GM12872 (cell line): Measurements from ENCODE around the gene COL5A1.

Source experiments
- TF ChIP-seq, protein P1 (sequence below): IDR thresholded peaks from 3 replicates; pipeline ENCODE4 v1.5.1; 2011; ENCODE audit warnings: low read depth, mild to moderate bottlenecking, low read length, moderate library complexity; ENCODE audit not compliant: insufficient read depth

Gene COL5A1

DNA sequence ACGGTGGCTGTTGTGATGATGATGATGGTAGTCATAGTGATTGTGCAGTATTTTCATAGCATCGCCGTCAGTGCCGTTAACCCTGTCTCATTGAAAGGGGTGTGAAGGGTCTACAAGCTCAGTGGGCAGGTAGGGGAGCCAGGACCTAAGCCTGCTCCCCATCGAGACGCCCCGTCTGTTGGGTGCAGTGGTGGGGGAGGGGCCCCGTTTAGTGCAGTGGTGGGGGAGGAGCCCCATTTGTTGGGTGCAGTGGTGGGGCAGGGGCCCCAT lies 68.6 kb downstream of the COL5A1 start:
- TF ChIP-seq, protein P1, sequence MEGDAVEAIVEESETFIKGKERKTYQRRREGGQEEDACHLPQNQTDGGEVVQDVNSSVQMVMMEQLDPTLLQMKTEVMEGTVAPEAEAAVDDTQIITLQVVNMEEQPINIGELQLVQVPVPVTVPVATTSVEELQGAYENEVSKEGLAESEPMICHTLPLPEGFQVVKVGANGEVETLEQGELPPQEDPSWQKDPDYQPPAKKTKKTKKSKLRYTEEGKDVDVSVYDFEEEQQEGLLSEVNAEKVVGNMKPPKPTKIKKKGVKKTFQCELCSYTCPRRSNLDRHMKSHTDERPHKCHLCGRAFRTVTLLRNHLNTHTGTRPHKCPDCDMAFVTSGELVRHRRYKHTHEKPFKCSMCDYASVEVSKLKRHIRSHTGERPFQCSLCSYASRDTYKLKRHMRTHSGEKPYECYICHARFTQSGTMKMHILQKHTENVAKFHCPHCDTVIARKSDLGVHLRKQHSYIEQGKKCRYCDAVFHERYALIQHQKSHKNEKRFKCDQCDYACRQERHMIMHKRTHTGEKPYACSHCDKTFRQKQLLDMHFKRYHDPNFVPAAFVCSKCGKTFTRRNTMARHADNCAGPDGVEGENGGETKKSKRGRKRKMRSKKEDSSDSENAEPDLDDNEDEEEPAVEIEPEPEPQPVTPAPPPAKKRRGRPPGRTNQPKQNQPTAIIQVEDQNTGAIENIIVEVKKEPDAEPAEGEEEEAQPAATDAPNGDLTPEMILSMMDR, result no peak

DNA sequence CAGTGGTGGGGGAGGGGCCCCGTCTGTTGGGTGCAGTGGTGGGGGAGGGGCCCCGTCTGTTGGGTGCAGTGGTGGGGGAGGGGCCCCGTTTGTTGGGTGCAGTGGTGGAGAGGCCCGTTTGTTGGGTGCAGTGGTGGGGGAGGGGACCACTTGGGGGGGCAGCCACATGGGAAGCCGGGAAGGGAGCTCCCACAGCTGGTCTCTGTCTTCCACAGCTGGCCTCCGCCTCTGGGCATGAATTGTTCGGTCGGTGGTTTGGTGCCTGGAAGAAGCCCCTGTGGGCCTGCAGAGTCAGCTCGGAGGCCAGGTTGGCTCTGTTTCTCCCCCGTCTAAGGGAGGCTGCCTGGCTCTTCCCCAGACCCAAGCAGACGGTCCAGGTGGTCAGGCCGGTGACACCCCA lies 69.3 kb downstream of the COL5A1 start:
- TF ChIP-seq, protein P1, result no peak

DNA sequence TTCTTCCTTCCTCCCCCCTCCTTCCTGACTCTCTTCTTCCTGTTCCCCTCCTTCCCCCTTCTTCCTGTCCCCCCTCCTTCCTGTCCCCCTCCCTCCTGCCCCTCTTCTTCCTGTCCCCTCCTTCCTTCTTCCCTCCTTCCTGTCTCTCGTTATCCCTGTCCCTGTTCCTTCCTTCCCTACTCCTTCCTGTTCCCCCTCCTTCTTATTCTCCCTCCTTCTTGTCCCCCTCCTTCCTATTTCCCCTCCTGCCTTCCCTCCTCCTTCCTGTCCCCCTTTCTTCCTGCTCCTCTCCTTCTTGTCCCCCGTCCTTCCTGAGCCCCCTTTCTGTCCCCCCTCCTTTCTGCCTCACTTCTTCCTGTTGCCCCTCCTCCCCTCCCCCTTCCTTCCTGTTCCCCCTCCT lies 70.6 kb downstream of the COL5A1 start:
- TF ChIP-seq, protein P1, result no peak

DNA sequence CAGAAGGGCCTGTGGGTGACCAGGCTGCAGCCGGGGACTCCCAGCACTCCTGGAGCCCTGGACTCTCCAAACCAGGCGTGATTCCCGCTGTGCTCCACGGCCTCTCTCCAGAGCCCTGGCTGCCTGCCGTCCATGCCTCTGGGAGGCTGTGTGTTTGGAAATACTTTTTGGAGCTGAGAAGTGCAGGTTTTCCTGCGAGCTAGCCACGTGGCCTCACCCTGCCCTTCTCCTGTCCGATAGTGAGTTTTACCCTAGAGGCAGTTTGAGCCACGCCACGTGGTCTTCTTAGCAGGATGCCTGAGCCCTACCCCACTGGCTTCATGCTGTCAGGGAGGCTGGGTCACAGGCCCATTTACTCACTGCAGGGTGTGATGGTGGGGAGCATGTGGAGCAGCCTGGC lies 71.3 kb downstream of the COL5A1 start:
- TF ChIP-seq, protein P1, result no peak

DNA sequence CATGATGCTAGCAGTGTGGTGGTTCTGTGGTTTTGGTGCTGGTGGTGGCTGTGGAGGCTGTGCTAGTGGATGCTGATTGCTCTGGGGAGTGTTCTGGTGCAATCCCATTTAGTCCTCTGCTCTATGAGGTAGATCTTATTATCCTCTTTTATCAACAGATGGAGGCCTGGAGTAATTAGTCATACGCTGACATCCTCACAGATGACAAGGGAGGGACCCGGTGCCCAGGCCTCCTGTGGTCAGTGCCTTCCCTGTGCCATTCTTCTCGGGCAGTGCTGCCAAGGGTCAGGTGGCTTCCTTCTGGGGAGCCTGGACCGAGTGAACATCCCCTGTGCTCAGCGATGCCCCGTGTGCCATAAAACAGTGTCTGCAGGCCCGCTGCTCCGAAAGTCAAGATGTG lies 74.5 kb downstream of the COL5A1 start:
- TF ChIP-seq, protein P1, result no peak

DNA sequence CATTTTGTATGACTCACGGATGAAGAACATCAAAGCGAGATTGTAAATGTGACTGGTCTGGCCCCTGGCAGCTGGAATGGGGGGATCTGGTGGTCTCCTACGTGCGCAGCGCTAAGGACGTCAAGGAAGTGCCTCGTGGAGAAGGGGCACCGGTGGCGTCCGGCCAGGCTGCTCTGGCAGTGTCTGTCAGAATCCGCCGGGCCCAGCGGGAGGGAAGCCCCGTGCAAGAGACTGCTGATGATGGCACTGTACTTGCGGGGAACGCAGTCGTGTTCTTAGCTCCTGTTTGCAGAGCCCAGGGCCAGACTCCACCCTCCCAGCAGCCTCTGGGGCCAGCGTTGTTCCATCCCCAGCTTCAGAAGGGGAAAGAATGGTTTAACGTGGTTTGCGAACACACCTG lies 75.5 kb downstream of the COL5A1 start:
- TF ChIP-seq, protein P1, result no peak

DNA sequence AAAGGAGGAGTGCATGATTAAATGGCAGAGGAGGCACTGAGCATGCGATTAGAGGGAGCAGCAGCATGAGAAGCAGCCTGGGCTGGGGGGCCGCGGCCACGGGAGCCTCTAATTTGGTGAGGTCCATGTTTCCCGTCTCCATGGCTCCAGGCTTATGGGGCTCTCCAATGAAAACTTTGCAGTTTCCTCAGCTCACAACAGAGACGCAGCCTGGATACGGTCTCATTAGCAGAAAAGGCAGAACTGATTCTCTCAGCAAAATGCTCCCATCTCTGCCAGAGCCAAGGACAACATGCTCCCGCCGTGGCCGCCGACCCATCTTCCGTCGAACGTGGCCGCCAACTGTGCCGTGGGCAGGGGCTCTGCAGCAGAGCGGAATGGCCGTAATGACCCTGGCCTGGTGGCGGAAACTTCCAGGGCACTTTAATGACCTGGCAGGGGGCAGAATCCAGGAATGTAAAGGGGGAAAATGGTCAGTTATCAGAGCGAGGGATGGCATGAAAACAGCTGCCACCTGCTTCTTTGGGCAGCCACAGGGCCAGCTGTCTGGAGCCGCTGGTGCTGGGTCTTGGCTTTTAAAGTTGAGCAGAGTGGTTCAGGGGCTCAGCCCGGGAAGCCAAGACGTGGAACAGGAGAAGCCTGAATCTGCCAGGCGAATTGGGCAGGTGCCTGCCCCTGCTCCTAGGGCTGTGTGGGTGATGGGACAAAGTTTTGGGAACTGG lies 76.5 kb downstream of the COL5A1 start:
- TF ChIP-seq, protein P1, result no peak
